Mammary epithelial cell (primary cell): ENCODE data around the gene LHX3.

ENCODE experiments used
- CTCF ChIP-seq, 2 donors: IDR thresholded peaks in 1 of 2; conservative IDR thresholded peaks in 1 of 2; 2 replicates each; pipeline ENCODE4 v1.5.1; 2011 to 2012; ENCODE audit warnings: inconsistent platforms in 2 of 2, low read length in 2 of 2, mild to moderate bottlenecking in 2 of 2, control low read depth in 1 of 2, low read depth in 1 of 2; ENCODE audit not compliant: insufficient read depth in 1 of 2; ENCODE audit errors: extremely low read depth in 1 of 2
- EZH2 ChIP-seq: IDR thresholded peaks from 2 replicates; pipeline ENCODE4 v1.6.1; 2012; ENCODE audit warnings: low read length, inconsistent platforms, borderline replicate concordance

- TF ChIP-seq CTCF (conservative IDR thresholded peaks at IDR 0.05 in 1 of 2, IDR thresholded peaks at IDR 0.05 in 1 of 2; ENCODE audit: extremely low read depth in 1 of 2, insufficient read depth in 1 of 2, low read depth in 1 of 2, low read length in 2 of 2): peak; percentile 80 to 83
- TF ChIP-seq EZH2: no peak
Measured at GRCh38 chr9:136170006-136170901, 34.7 kb downstream of the LHX3 start.
